Lung (tissue), 12 donors: Measurements from ENCODE around the gene FBXO31. TPM values are rescaled to one million over a fixed set of nuclear protein-coding genes. Genes with fewer than 3 reads are reported as not detected.

Experiments used
- ATAC-seq: fragments of 200-7000 bp; cut with Tn5 transposase; one replicate; pipeline ENCODE4 v1.9.1; 2020; ENCODE audit warnings: moderate number of reproducible peaks; ENCODE audit not compliant: insufficient read depth, low FRiP score
- DNase-seq, 3 donors: peaks; one replicate each; pipeline ENCODE4 v3.0.0-alpha.2; 2013 to 2017
- H3K27ac ChIP-seq, 2 donors: one replicate each; pipeline ENCODE4 v1.5.1; 2013; ENCODE audit warnings: mild to moderate bottlenecking in 2 of 2, moderate library complexity in 2 of 2, control low read depth in 1 of 2, inconsistent platforms in 1 of 2, low read depth in 1 of 2, low read length in 1 of 2
- H3K27me3 ChIP-seq, 3 donors: one replicate each; pipeline ENCODE4 v1.5.1; 2013; ENCODE audit warnings: low read length in 2 of 3; ENCODE audit not compliant: control insufficient read depth in 3 of 3, insufficient read depth in 3 of 3
- H3K36me3 ChIP-seq, 4 donors: one replicate each; pipeline ENCODE4 v1.5.1; 2013; ENCODE audit warnings: low read length in 4 of 4, mild to moderate bottlenecking in 1 of 4, moderate library complexity in 1 of 4; ENCODE audit not compliant: control insufficient read depth in 4 of 4, insufficient read depth in 4 of 4
- H3K4me1 ChIP-seq, 5 donors: one replicate each; pipeline ENCODE4 v1.5.1; 2013; ENCODE audit warnings: low read length in 5 of 5, mild to moderate bottlenecking in 2 of 5, moderate library complexity in 1 of 5; ENCODE audit not compliant: control insufficient read depth in 5 of 5, insufficient read depth in 5 of 5
- H3K4me3 ChIP-seq: one replicate; pipeline ENCODE4 v1.5.1; 2013; ENCODE audit warnings: mild to moderate bottlenecking, control low read depth, moderate library complexity
- H3K9ac ChIP-seq, 2 donors: one replicate each; pipeline ENCODE4 v1.5.1; 2013; ENCODE audit warnings: low read length in 2 of 2, control low read depth in 1 of 2; ENCODE audit not compliant: insufficient read depth in 1 of 2
- H3K9me3 ChIP-seq, 4 donors: one replicate each; pipeline ENCODE4 v1.5.1; 2013; ENCODE audit warnings: low read length in 3 of 4, mild to moderate bottlenecking in 1 of 4, moderate library complexity in 1 of 4; ENCODE audit not compliant: control insufficient read depth in 4 of 4, insufficient read depth in 3 of 4
- WGBS, 2 donors: extraction: QIAGEN DNeasy Blood & Tissue Kit; methylation state at CpG; one replicate each; pipeline ENCODE4 v1.1.7; 2013; 5-methylcytosine and 5-hydroxymethylcytosine counted together
- polyA plus RNA-seq, 2 donors: library from polyadenylated mRNA; stranded (reverse); fragments of 200-250 nt; gene quantifications; one replicate each; pipeline ENCODE4 v1.2.1, GENCODE V29; 2013
- total RNA-seq, 2 donors: library from RNA; depleted of rRNA in 1 of 2; stranded (reverse); fragments of >200 nt in 1 of 2; gene quantifications; one replicate each; pipeline ENCODE4 v1.2.1, GENCODE V29; 2014 to 2021
- TF ChIP-seq, protein P1 (sequence below): IDR thresholded peaks from 2 replicates; pipeline ENCODE4 v1.5.1; 2012; ENCODE audit warnings: mild to moderate bottlenecking; ENCODE audit errors: control extremely low read depth, extremely low read depth
- donor health status: control.
- donor health status: control.
- donor health status: Bipolar disorder and iron deficiency.
- donor health status: healthy.
- donor health status: DM: yes; HTN: yes; CAD: no.

FBXO31 gene
- total and polyA plus RNA-seq, 4 donors, result 10.1 to 35.1 (median 23.2) TPM

DNA sequence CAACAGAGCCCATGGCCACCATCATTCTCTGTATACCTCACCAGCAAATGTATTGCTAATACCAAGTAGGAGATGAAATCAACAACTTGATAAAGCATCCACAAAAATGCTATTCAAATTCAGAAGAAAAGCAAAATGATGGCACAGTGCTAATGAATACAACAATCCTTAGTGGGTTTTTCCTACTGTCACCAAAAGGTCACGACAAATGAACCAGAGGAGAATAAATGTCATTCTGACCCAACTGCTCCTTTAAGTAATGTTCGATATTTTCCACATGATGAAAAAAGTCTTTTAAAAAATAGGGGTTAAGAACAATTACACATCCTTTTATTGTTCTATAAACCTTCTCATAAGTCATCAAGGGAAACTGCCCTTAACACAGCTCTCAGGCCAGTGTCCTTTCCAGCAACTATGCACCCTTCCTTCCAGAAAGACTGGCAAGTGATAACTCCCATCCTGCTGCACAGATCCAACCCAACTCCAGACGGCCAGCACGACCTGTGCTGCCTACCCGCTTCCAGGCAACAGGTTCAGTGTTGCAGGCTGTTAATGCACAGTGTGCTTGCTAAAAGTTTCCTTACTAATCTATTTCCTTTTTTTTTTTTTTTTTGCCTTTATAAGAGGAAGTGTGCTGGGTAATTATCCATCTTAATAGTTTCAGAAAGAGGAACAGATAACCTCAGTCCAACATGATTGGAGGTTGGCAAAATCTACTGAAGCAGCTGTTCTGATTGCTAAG lies 15.4 kb downstream of the FBXO31 start:
- DNase-seq (no peak), ATAC-seq (no peak)
- 50 to 58% methylated on average over 5 of the region's 5 CpGs for WGBS, 2 donors
- TF ChIP-seq, protein P1, sequence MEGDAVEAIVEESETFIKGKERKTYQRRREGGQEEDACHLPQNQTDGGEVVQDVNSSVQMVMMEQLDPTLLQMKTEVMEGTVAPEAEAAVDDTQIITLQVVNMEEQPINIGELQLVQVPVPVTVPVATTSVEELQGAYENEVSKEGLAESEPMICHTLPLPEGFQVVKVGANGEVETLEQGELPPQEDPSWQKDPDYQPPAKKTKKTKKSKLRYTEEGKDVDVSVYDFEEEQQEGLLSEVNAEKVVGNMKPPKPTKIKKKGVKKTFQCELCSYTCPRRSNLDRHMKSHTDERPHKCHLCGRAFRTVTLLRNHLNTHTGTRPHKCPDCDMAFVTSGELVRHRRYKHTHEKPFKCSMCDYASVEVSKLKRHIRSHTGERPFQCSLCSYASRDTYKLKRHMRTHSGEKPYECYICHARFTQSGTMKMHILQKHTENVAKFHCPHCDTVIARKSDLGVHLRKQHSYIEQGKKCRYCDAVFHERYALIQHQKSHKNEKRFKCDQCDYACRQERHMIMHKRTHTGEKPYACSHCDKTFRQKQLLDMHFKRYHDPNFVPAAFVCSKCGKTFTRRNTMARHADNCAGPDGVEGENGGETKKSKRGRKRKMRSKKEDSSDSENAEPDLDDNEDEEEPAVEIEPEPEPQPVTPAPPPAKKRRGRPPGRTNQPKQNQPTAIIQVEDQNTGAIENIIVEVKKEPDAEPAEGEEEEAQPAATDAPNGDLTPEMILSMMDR, result no peak
- Histone ChIP-seq H3K4me1 (peaks cover 2 to 21% (median 9%) of the 10 kb centered on the region in 5 donors), H3K9me3 (no peaks in the 10 kb centered on the region), H3K27ac (peak overlapping the region in 1 of 2 donors; percentile 5), H3K27me3 (no peaks in the 10 kb centered on the region), H3K9ac (no peak overlapping the region), H3K36me3 (peaks cover 0 to 6% (median 0%) of the 10 kb centered on the region in 4 donors), H3K4me3 (no peak overlapping the region)

DNA sequence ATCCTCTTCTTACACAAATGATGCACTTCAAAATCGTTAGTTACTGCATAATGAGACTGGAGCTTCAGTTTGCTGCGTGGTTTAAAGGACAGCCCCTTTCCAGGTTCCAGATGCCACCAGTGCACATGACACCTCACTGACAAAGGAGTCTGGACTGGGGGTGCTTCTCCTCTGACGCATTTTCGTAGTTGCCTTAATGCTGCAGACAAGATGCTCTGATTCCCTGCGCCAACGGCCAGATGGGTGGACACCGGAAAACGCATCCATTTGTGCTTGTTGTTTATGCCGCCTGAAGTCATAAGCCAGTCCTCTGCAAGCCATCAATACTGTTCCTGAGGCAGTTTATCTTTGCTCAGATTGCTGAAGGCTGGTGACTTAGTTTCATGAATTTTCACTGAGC lies 16.0 kb downstream of the FBXO31 start:
- Histone ChIP-seq H3K36me3 (peaks cover 0 to 6% (median 0%) of the 10 kb centered on the region in 4 donors), H3K9me3 (no peaks in the 10 kb centered on the region), H3K27ac (no peak overlapping the region), H3K9ac (no peak overlapping the region), H3K4me1 (peaks cover 2 to 21% (median 9%) of the 10 kb centered on the region in 5 donors), H3K27me3 (no peaks in the 10 kb centered on the region), H3K4me3 (no peak overlapping the region)
- ATAC-seq (no peak), DNase-seq (no peak)
- TF ChIP-seq, protein P1, result no peak
- 87 to 94% methylated on average over 9 of the region's 9 CpGs for WGBS, 2 donors

DNA sequence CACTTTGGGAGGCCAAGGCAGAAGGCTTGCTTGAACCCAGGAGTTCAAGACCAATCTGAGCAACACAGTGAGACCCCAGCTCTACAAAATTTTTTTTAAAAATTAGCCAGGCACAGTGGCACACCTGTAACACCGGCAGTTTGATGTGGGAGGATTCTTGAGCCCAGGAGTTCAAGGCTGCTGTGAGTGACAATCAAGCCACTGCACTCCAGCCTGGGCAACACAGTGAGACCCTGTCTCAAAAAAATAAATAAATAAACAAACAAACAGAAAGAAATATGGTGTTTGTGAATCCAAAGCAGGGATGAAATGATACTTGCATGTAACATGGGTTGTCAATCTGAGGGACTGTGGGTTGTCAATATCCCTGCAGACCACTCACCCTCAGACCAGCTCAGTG lies 16.6 kb downstream of the FBXO31 start:
- Histone ChIP-seq H3K36me3 (peaks cover 0 to 6% (median 0%) of the 10 kb centered on the region in 4 donors), H3K27me3 (no peaks in the 10 kb centered on the region), H3K9me3 (no peaks in the 10 kb centered on the region), H3K4me1 (peaks cover 2 to 21% (median 9%) of the 10 kb centered on the region in 5 donors), H3K9ac (no peak overlapping the region), H3K27ac (no peak overlapping the region), H3K4me3 (no peak overlapping the region)
- WGBS, 2 donors, result 94 to 100% methylated on average over 1 of the region's 1 CpG
- ATAC-seq (no peak), DNase-seq (no peak)
- TF ChIP-seq, protein P1, result no peak
